SU-DHL-6 (cell line): ENCODE results near the gene C2CD3.
"Not testable (repeated sequence)": the region's sequence is repeated elsewhere in the genome, so short reads cannot be mapped to it uniquely, and the experiment has no call there.

Experiments used
- H2AFZ ChIP-seq: fragments of 200-600 bp; sonication (generic); 2 replicates; pipeline ENCODE4 v1.6.1; 2014; ENCODE audit warnings: low read depth, mild to moderate bottlenecking, moderate library complexity, mixed read lengths, antibody characterized with exemption, low read length; ENCODE audit not compliant: severe bottlenecking
- H3F3A ChIP-seq: fragments of 200-600 bp; shearing (Covaris generic); 2 replicates; pipeline ENCODE4 v1.6.0; 2016; ENCODE audit warnings: antibody characterized with exemption, mild to moderate bottlenecking; ENCODE audit not compliant: insufficient read depth
- H3K27ac ChIP-seq: fragments of 200-600 bp; sonication (generic); 2 replicates; pipeline ENCODE4 v1.5.1; 2016; ENCODE audit warnings: low read depth, mild to moderate bottlenecking, low read length, moderate library complexity, mixed read lengths
- H3K27me3 ChIP-seq: fragments of 200-600 bp; sonication (generic), shearing (Covaris generic); 2 replicates; pipeline ENCODE4 v1.6.0; 2014; ENCODE audit warnings: mild to moderate bottlenecking, low read length
- H3K36me3 ChIP-seq: fragments of 200-600 bp; sonication (generic); 2 replicates; pipeline ENCODE4 v1.6.1; 2014; ENCODE audit warnings: mild to moderate bottlenecking, low read length, mixed read lengths
- H3K4me2 ChIP-seq: fragments of 300-600, 200-600 bp; shearing (Covaris generic), sonication (generic); 2 replicates; pipeline ENCODE4 v1.6.0; 2014; ENCODE audit warnings: low read length, low read depth, mild to moderate bottlenecking; ENCODE audit not compliant: poor library complexity, severe bottlenecking
- H3K4me3 ChIP-seq: fragments of 200-600 bp; sonication (generic); 2 replicates; pipeline ENCODE4 v1.5.1; 2014; ENCODE audit warnings: antibody characterized with exemption, low read length, mild to moderate bottlenecking, mixed read lengths; ENCODE audit not compliant: insufficient read depth, poor library complexity, severe bottlenecking
- H3K79me2 ChIP-seq: fragments of 200-600 bp; sonication (generic); 2 replicates; pipeline ENCODE4 v1.6.1; 2014; ENCODE audit warnings: mild to moderate bottlenecking, low read length, moderate library complexity; ENCODE audit not compliant: insufficient read depth
- H3K9ac ChIP-seq: fragments of 200-600 bp; sonication (generic); 2 replicates; pipeline ENCODE4 v1.7.0; 2014; ENCODE audit warnings: mild to moderate bottlenecking, low read length
- H3K9me2 ChIP-seq: fragments of 200-600 bp; sonication (generic); replicated peaks from 2 replicates; pipeline ENCODE4 v1.6.1; 2014; ENCODE audit warnings: low read length; ENCODE audit not compliant: insufficient read depth
- H3K9me3 ChIP-seq: fragments of 200-600 bp; sonication (generic); 2 replicates; pipeline ENCODE4 v1.6.1; 2014; ENCODE audit warnings: low read length, mixed read lengths; ENCODE audit not compliant: insufficient read depth
- H4K20me1 ChIP-seq: fragments of 200-600 bp; sonication (generic); 2 replicates; pipeline ENCODE4 v1.6.1; 2014; ENCODE audit warnings: low read depth, mild to moderate bottlenecking, antibody characterized with exemption, low read length, moderate library complexity, mixed read lengths
- EZH2phosphoT487 ChIP-seq: fragments of 200-600 bp; sonication (generic), shearing (Covaris generic); conservative IDR thresholded peaks from 2 replicates; pipeline ENCODE4 v1.6.1; 2018; ENCODE audit warnings: mild to moderate bottlenecking, antibody characterized with exemption, low read length, moderate library complexity, mixed read lengths
- TF ChIP-seq, protein P1 (sequence below): fragments of 200-600 bp; sonication (generic); IDR thresholded peaks from one replicate; pipeline ENCODE4 v1.5.1; 2017; ENCODE audit warnings: antibody characterized with exemption, mild to moderate bottlenecking, low read length, moderate library complexity; ENCODE audit not compliant: insufficient read depth, poor library complexity, severe bottlenecking

Gene C2CD3

DNA sequence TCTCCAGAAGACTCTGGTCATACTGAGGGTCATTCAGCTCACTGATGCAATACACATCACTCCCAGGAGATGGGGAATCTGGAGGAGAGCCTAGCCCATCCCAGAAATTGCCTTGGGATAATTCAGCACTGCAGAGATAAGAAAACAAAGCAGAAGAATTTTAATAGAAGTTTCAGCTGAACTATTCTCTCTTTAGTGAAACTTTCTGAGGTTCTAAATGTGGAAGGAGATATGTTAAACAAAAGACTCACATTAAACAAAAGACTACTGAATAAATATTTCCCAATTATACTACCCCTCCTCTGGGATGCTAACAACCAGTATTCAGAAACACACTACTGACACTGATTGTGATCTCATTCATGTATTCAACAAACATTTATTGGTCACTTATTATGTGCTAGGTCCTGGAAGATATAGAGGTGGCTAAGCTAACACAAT lies 47.8 kb downstream of the C2CD3 start:
- Histone ChIP-seq H3K27me3 (no peaks in the 10 kb centered on the region), H3K4me3 (no peak overlapping the region), H3K9me2 (no peaks in the 10 kb centered on the region), H3K9ac (no peak overlapping the region), H3K79me2 (no peaks in the 10 kb centered on the region), H3K27ac (no peak overlapping the region), H3F3A (peaks cover 3% of the 10 kb centered on the region; the same call in 1 of the 2 replicates), H4K20me1 (no peaks in the 10 kb centered on the region), H3K4me2 (no peak overlapping the region), H3K9me3 (no peaks in the 10 kb centered on the region), H2AFZ (no peak overlapping the region), H3K36me3 (peaks cover 6% of the 10 kb centered on the region; the same call in 1 of the 2 replicates)
- TF ChIP-seq, protein P1, sequence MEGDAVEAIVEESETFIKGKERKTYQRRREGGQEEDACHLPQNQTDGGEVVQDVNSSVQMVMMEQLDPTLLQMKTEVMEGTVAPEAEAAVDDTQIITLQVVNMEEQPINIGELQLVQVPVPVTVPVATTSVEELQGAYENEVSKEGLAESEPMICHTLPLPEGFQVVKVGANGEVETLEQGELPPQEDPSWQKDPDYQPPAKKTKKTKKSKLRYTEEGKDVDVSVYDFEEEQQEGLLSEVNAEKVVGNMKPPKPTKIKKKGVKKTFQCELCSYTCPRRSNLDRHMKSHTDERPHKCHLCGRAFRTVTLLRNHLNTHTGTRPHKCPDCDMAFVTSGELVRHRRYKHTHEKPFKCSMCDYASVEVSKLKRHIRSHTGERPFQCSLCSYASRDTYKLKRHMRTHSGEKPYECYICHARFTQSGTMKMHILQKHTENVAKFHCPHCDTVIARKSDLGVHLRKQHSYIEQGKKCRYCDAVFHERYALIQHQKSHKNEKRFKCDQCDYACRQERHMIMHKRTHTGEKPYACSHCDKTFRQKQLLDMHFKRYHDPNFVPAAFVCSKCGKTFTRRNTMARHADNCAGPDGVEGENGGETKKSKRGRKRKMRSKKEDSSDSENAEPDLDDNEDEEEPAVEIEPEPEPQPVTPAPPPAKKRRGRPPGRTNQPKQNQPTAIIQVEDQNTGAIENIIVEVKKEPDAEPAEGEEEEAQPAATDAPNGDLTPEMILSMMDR: no peak
- no peak for TF ChIP-seq EZH2phosphoT487

DNA sequence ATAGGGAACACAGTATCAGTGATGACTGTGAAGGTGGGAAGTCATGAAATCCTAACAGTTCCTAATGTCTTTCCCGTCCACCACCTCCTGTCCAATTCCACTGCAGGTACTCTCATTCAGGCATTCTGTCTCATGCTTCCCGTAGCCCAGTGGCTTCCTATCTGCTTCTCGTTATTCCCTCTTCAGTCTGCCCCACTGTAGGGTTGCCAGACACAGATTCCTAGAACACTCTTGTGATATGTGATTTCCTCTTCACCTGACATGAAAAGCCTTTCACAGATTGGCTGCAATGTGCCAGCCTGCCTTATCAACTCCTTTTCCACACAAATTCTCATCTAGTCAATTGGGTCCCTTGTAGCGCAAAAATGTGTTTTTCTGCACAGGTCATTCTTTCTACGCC lies 49.0 kb downstream of the C2CD3 start:
- no peak overlapping the region for H3K27ac ChIP-seq
- no peaks in the 10 kb centered on the region for H3K27me3 ChIP-seq
- H4K20me1 ChIP-seq: no peaks in the 10 kb centered on the region
- no peaks in the 10 kb centered on the region for H3K9me3 ChIP-seq
- H3K36me3 ChIP-seq: peaks cover 6% of the 10 kb centered on the region; the same call in 1 of the 2 replicates
- H3F3A ChIP-seq: peaks cover 3% of the 10 kb centered on the region; the same call in 1 of the 2 replicates
- no peak overlapping the region for H3K4me3 ChIP-seq
- no peak overlapping the region for H3K9ac ChIP-seq
- H3K9me2 ChIP-seq: no peaks in the 10 kb centered on the region
- H3K4me2 ChIP-seq: no peak overlapping the region
- TF ChIP-seq, protein P1: no peak
- no peak for TF ChIP-seq EZH2phosphoT487
- H3K79me2 ChIP-seq: no peaks in the 10 kb centered on the region
- no peak overlapping the region for H2AFZ ChIP-seq

DNA sequence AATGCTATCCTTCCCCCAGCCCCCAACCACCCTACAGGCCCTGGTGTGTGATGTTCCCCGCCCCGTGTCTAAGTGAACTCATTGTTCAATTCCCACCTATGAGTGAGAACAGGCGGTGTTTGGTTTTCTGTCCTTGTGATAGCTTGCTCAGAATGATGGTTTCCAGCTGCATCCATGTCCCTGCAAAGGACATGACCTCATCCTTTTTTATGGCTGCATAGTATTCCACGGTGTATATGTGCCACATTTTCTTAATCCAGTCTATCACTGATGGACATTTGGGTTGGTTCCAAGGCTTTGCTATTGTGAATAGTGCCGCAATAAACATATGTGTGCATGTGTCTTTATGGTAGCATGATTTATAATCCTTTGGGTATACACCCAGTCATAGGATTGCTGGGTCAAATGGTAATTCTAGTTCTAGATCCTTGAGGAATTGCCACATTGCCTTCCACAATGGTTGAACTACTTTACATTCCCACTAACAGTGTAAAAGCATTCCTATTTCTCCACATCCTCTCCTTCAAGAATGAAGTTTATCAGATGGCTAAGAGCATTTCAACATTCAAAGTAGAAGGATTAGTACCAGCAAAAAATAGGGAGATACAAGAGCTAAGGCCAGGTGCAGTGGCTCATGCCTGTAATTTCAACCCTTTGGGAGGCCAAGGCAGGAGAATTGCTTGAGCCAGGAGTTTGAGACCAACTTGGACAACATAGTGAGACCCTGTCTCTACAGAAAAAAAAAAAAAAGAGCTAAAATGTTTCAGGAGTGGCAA lies 50.4 kb downstream of the C2CD3 start:
- not testable (repeated sequence) for H3K79me2 ChIP-seq, H3K9me3 ChIP-seq, H3K36me3 ChIP-seq, H3K9me2 ChIP-seq, H3K27me3 ChIP-seq, H3K27ac ChIP-seq, H3K4me2 ChIP-seq, H3F3A ChIP-seq, H3K4me3 ChIP-seq, H3K9ac ChIP-seq, H4K20me1 ChIP-seq, H2AFZ ChIP-seq

DNA sequence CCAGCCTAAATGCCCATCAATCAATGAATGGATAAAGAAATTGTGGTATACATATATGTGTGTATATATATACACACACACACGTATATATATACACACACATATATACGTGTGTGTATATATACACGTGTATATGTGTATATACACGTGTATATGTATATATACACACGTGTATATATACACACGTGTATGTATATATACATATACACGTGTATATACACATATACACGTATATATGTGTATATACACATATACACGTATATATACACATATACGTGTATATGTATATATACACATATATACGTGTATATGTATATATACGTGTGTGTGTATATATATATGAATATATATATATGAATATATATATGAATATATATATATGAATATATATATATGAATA lies 54.1 kb downstream of the C2CD3 start:
- no peaks in the 10 kb centered on the region for H3K9me2 ChIP-seq
- no peak overlapping the region for H3K4me2 ChIP-seq
- TF ChIP-seq, protein P1: no peak
- TF ChIP-seq EZH2phosphoT487: no peak
- no peak overlapping the region for H2AFZ ChIP-seq
- no peak overlapping the region for H3K9ac ChIP-seq
- no peak overlapping the region for H3K4me3 ChIP-seq
- no peak overlapping the region for H3K27ac ChIP-seq
- peaks cover 24% of the 10 kb centered on the region for H3K36me3 ChIP-seq
- H4K20me1 ChIP-seq: no peaks in the 10 kb centered on the region
- H3F3A ChIP-seq: peaks cover 3% of the 10 kb centered on the region; the same call in 1 of the 2 replicates
- no peaks in the 10 kb centered on the region for H3K79me2 ChIP-seq
- no peaks in the 10 kb centered on the region for H3K27me3 ChIP-seq
- H3K9me3 ChIP-seq: no peaks in the 10 kb centered on the region
